HepG2 (cell line): ENCODE data around the gene BLZF1. TPM values are rescaled to one million over a fixed set of nuclear protein-coding genes. Genes with fewer than 3 reads are reported as not detected.

Source experiments
- ATAC-seq: fragments of 200-7000 bp; cut with Tn5 transposase; 3 replicates; pipeline ENCODE4 v1.9.1; 2020; ENCODE audit warnings: mild to moderate bottlenecking, moderate library complexity
- BruUV-seq: library from RNA; stranded (reverse); fragments of 400-500 nt; replicated peaks from 2 replicates; lab custom pipeline; 2021; lab: Mats Ljungman, UMichigan
- CTCF ChIA-PET: fragments of 300-600 bp; formaldehyde crosslinking; extraction: SDS; loops from one replicate; lab custom pipeline; 2021; ENCODE audit warnings: low total read pairs, inconsistent platforms, low intra/inter-chr PET ratio; lab: Yijun Ruan, JAX
- POLR2A ChIA-PET: fragments of 350-600 bp; sonication (Branson Sonifier 250); formaldehyde crosslinking; loops from one replicate; lab custom pipeline; 2020; ENCODE audit warnings: antibody characterized with exemption, inconsistent platforms; lab: Yijun Ruan, JAX
- DNase-seq: peaks from one replicate; pipeline ENCODE4 v3.0.0-alpha.2; 2015; ENCODE audit warnings: low spot score
- FAIRE-seq: peaks from 3 replicates; lab custom pipeline; 2011; peaks lifted over from hg19 to GRCh38; lab: Jason Lieb, UNC
- H2AFZ ChIP-seq: one replicate; pipeline ENCODE4 v1.6.1; 2011; ENCODE audit warnings: low read length, inconsistent platforms
- H3K27ac ChIP-seq: fragments of 300-600 bp; 3 replicates; pipeline ENCODE4 v1.8.0; 2011; ENCODE audit warnings: mixed run types, mild to moderate bottlenecking, mixed read lengths, low read length, inconsistent platforms; ENCODE audit not compliant: insufficient read depth; ENCODE audit errors: extremely low read length
- H3K27me3 ChIP-seq, 2 experiments: fragments of 200-600 bp in 1 of 2; 2 replicates in 1 of 2; 3 replicates in 1 of 2; pipeline versions ENCODE4 v1.6.0 to v1.8.0; 2011; ENCODE audit warnings: low read length in 2 of 2, mild to moderate bottlenecking in 2 of 2, moderate library complexity in 2 of 2, inconsistent platforms in 1 of 2; ENCODE audit not compliant: insufficient read depth in 2 of 2, control insufficient read depth in 1 of 2
- H3K36me3 ChIP-seq, 2 experiments: fragments of 200-600 bp in 1 of 2; replicated peaks in 1 of 2; 2 replicates in 1 of 2; 3 replicates in 1 of 2; pipeline versions ENCODE4 v1.5.1 to v1.8.0; 2011; ENCODE audit warnings: low read length in 2 of 2, inconsistent platforms in 1 of 2; ENCODE audit not compliant: insufficient read depth in 2 of 2, control insufficient read depth in 1 of 2
- H3K4me1 ChIP-seq: 2 replicates; pipeline ENCODE4 v1.5.1; 2012; ENCODE audit warnings: low read length, inconsistent platforms; ENCODE audit not compliant: insufficient read depth
- H3K4me2 ChIP-seq: 2 replicates; pipeline ENCODE4 v1.6.0; 2011; ENCODE audit warnings: low read depth, low read length, inconsistent platforms
- H3K4me3 ChIP-seq, 3 experiments: fragments of 200-600 bp in 1 of 3; sonication (generic), shearing (Covaris generic) in 1 of 3; replicated peaks in 1 of 3; 2 replicates each; pipeline ENCODE4 v1.5.1; 2011 to 2016; ENCODE audit warnings: low read length in 3 of 3, inconsistent platforms in 2 of 3, low read depth in 2 of 3, mild to moderate bottlenecking in 2 of 3, control low read depth in 1 of 3, mixed read lengths in 1 of 3; ENCODE audit not compliant: insufficient read depth in 1 of 3
- H3K79me2 ChIP-seq: one replicate; pipeline ENCODE4 v1.6.1; 2011; ENCODE audit warnings: low read length, inconsistent platforms; ENCODE audit not compliant: insufficient read depth
- H3K9ac ChIP-seq: 2 replicates; pipeline ENCODE4 v1.6.0; 2011; ENCODE audit warnings: mild to moderate bottlenecking, low read depth, low read length, inconsistent platforms; ENCODE audit not compliant: insufficient read depth
- H3K9me3 ChIP-seq: 2 replicates; pipeline ENCODE4 v1.5.1; 2012; ENCODE audit warnings: mild to moderate bottlenecking, low read length
- H4K20me1 ChIP-seq: 2 replicates; pipeline ENCODE4 v1.6.0; 2011; ENCODE audit warnings: inconsistent platforms, mild to moderate bottlenecking, low read length, moderate library complexity; ENCODE audit not compliant: insufficient read depth
- ARNT ChIP-seq: fragments of 450-650 bp; IDR thresholded peaks from 2 replicates; pipeline ENCODE4 v1.6.1; 2017
- CBX2 ChIP-seq, 2 experiments: fragments of 200-600 bp in 1 of 2; sonication (generic); formaldehyde crosslinking in 1 of 2; IDR thresholded peaks; 2 replicates each; pipeline versions ENCODE4 v1.7.0 to v1.8.1; 2018 to 2022; ENCODE audit warnings: low read depth in 2 of 2, low read length in 1 of 2, mild to moderate bottlenecking in 1 of 2, missing genetic modification reagents in 1 of 2
- HNRNPK ChIP-seq: fragments of 200-400 bp; formaldehyde crosslinking; IDR thresholded peaks from 2 replicates; pipeline ENCODE4 v1.6.1; 2018; ENCODE audit warnings: low read length, low read depth, moderate library complexity, mild to moderate bottlenecking; ENCODE audit not compliant: poor library complexity, severe bottlenecking
- SNAI1 ChIP-seq: sonication (generic); formaldehyde crosslinking; IDR thresholded peaks from 2 replicates; pipeline ENCODE4 v1.5.0; 2020; ENCODE audit warnings: mild to moderate bottlenecking, missing genetic modification reagents, borderline replicate concordance
- ZBTB20 ChIP-seq: sonication (generic); formaldehyde crosslinking; IDR thresholded peaks from 2 replicates; pipeline ENCODE4 v1.8.1; 2023; ENCODE audit warnings: missing genetic modification reagents, low read depth, mild to moderate bottlenecking, borderline replicate concordance
- ZNF121 ChIP-seq: sonication (generic); formaldehyde crosslinking; IDR thresholded peaks from 2 replicates; pipeline ENCODE4 v1.5.0; 2020; ENCODE audit warnings: mild to moderate bottlenecking, missing genetic modification reagents
- ZNF160 ChIP-seq: sonication (generic); formaldehyde crosslinking; IDR thresholded peaks from 2 replicates; pipeline ENCODE4 v1.8.0; 2022; ENCODE audit warnings: mild to moderate bottlenecking, inconsistent platforms, missing genetic modification reagents
- WGBS: methylation state at CpG from one replicate; pipeline ENCODE4 v1.1.6; 2017; ENCODE audit warnings: low lambda C conversion rate; 5-methylcytosine and 5-hydroxymethylcytosine counted together
- in situ Hi-C: cut with HindIII; loops from 2 replicates; pipeline ENCODE4 v1.10.0; 2017; ENCODE audit warnings: low pct_unique_long_range_greater_than_20kb; ENCODE audit not compliant: extremely low pct_ligation_motif_present
- intact Hi-C: fragments of 100-400 bp; cut with micrococcal nuclease; formaldehyde crosslinking; loops from one replicate; pipeline ENCODE4 v1.10.0; 2022; ENCODE audit not compliant: unreplicated experiment
- polyA plus RNA-seq, 8 experiments: library from polyadenylated mRNA; depleted of rRNA in 3 of 8; stranded (reverse) in 7 of 8; unstranded in 1 of 8; fragments of >200 nt; fragmentation: Illumina TruSeq in 4 of 8; extraction: Trizol in 4 of 8; gene quantifications; 2 replicates each; pipeline versions ENCODE4 v1.2.1 to v1.2.3, GENCODE V29; 2011 to 2016; ENCODE audit warnings: low read depth in 4 of 8, missing spikeins in 1 of 8, mixed read lengths in 1 of 8; ENCODE audit not compliant: insufficient read depth in 1 of 8
- total RNA-seq, 5 experiments: library from RNA; depleted of rRNA; stranded (reverse); fragments of >200 nt; fragmentation: Illumina TruSeq; extraction: Trizol; gene quantifications; 2 replicates each; pipeline ENCODE4 v1.2.3, GENCODE V29; 2016; ENCODE audit warnings: low read depth in 1 of 5
- TF ChIP-seq, protein P1 (sequence below): sonication (generic); formaldehyde crosslinking; conservative IDR thresholded peaks from 2 replicates; pipeline ENCODE4 v1.4.0; 2020; ENCODE audit warnings: missing genetic modification reagents
- TF ChIP-seq, protein P2 (sequence below): IDR thresholded peaks from 2 replicates; pipeline ENCODE4 v1.6.1; 2016

BLZF1 gene
- total and polyA plus RNA-seq, 2 of the 13 experiments (the other 11 are each of a cell fraction or from before 2014, with no cell fraction given) = 4.5 to 13.7 TPM

DNA sequence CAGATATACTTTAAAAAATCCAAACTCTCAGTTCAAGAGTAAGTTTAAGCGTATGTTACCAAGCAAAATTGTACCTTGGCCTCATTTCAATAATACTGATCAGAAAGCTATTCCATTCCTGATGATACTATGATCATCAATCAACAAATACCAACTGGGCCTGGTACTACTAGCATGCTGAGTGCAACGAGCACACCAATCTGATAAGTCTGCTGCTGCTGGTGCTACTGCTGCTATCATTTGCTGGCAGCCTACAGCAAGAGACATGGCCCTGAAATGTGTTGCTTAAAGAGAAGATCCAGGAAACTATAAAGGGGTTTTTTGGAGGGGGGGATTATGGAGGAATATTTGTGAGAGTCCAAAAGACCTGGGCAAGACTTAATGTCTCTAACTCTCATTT lies 40.1 kb upstream of the BLZF1 start (continued):
- TF ChIP-seq CBX2 (IDR thresholded peaks at IDR 0.05; ENCODE audit: low read depth, low read length) (no peak), CBX2 (CRISPR knock-in tag; IDR thresholded peaks at IDR 0.05; ENCODE audit: low read depth) (no peak)
- TF ChIP-seq, protein P1, sequence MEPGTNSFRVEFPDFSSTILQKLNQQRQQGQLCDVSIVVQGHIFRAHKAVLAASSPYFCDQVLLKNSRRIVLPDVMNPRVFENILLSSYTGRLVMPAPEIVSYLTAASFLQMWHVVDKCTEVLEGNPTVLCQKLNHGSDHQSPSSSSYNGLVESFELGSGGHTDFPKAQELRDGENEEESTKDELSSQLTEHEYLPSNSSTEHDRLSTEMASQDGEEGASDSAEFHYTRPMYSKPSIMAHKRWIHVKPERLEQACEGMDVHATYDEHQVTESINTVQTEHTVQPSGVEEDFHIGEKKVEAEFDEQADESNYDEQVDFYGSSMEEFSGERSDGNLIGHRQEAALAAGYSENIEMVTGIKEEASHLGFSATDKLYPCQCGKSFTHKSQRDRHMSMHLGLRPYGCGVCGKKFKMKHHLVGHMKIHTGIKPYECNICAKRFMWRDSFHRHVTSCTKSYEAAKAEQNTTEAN = no peak

DNA sequence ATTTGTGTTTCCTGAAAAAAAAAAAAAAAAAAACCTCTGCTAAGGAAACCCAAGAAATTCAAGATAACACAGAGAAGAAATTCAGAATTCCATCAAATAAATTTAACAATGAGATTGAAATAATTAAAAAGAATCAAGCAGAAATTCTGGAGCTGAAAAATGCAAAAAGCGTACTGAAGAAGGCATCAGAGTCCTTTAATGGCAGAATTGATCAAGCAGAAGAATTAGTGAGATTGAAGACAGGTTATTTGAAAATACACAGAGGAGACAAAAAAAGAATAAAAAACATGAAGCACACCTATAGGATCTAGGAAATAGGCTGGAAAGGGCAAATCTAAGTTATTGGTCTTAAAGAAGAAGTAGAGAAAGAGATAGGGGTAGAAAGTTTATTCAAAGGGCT lies 38.6 kb upstream of the BLZF1 start:
- no peak overlapping the region for H3K9ac ChIP-seq
- no peaks in the 10 kb centered on the region for H3K9me3 ChIP-seq
- FAIRE-seq (no peak), DNase-seq (no peak), ATAC-seq (no peak)
- intact Hi-C loops = no loop called here
- in situ Hi-C loops = no loop called here
- TF ChIP-seq SNAI1 (CRISPR knock-in tag) (no peak), ZNF160 (CRISPR knock-in tag) (peak; percentile 89), ARNT (no peak)
- no peak overlapping the region for H3K4me2 ChIP-seq
- H2AFZ ChIP-seq = no peak overlapping the region
- H3K27ac ChIP-seq = no peak overlapping the region
- no peaks in the 10 kb centered on the region for H4K20me1 ChIP-seq
- 98% methylated on average over 1 of the region's 1 CpG for WGBS
- no peaks in the 10 kb centered on the region for H3K36me3 ChIP-seq
- no peaks in the 10 kb centered on the region for H3K27me3 ChIP-seq
- no peaks in the 10 kb centered on the region for H3K4me1 ChIP-seq
- POLR2A ChIA-PET = no interaction called here
- no TSS peak for BruUV-seq
- CTCF ChIA-PET = no interaction called here
- H3K4me3 ChIP-seq = no peak overlapping the region
- H3K79me2 ChIP-seq = no peaks in the 10 kb centered on the region

DNA sequence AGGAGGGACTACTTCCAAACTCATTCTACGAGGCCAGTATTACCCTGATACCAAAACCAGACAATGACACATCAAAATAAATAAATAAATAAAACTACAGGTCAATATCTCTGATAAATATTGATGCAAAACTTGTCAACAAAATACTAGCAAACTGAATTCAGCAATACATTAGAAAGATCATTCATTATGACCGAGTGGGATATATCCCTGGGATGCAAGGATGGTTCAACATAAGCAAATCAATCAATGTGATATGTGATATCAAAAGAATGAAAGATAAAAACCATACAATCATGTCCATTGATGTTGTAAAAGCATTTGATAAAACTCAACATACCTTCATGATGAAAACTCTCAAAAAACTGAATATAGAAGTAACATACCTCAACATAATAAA lies 37.1 kb upstream of the BLZF1 start:
- Histone ChIP-seq H3K4me3 (no peak overlapping the region), H3K36me3 (no peaks in the 10 kb centered on the region), H3K79me2 (no peaks in the 10 kb centered on the region), H3K9me3 (no peaks in the 10 kb centered on the region), H2AFZ (no peak overlapping the region), H3K4me2 (no peak overlapping the region), H4K20me1 (no peaks in the 10 kb centered on the region), H3K4me1 (no peaks in the 10 kb centered on the region), H3K9ac (no peak overlapping the region), H3K27me3 (no peaks in the 10 kb centered on the region), H3K27ac (no peak overlapping the region)
- no TSS peak for BruUV-seq
- no peak for FAIRE-seq
- in situ Hi-C loops = no loop called here
- ATAC-seq = no peak
- intact Hi-C loops = no loop called here
- ChIA-PET CTCF (no interaction called here), POLR2A (no interaction called here)
- DNase-seq = no peak
- WGBS = 94% methylated on average over 2 of the region's 2 CpGs
- TF ChIP-seq HNRNPK (no peak), ZBTB20 (CRISPR knock-in tag) (no peak), ZNF121 (CRISPR knock-in tag) (no peak)
- TF ChIP-seq, protein P2, sequence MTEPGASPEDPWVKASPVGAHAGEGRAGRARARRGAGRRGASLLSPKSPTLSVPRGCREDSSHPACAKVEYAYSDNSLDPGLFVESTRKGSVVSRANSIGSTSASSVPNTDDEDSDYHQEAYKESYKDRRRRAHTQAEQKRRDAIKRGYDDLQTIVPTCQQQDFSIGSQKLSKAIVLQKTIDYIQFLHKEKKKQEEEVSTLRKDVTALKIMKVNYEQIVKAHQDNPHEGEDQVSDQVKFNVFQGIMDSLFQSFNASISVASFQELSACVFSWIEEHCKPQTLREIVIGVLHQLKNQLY (CRISPR knock-in tag) = no peak
